ENCODE data around the gene ZCCHC14. TPM values are rescaled to one million over a fixed set of nuclear protein-coding genes. Genes with fewer than 3 reads are reported as not detected.
"Not testable (repeated sequence)": the region's sequence is repeated elsewhere in the genome, so short reads cannot be mapped to it uniquely, and the experiment has no call there.

Gene ZCCHC14
- total RNA-seq, 1 experiment from 2014 or later: 33.1 TPM

DNA sequence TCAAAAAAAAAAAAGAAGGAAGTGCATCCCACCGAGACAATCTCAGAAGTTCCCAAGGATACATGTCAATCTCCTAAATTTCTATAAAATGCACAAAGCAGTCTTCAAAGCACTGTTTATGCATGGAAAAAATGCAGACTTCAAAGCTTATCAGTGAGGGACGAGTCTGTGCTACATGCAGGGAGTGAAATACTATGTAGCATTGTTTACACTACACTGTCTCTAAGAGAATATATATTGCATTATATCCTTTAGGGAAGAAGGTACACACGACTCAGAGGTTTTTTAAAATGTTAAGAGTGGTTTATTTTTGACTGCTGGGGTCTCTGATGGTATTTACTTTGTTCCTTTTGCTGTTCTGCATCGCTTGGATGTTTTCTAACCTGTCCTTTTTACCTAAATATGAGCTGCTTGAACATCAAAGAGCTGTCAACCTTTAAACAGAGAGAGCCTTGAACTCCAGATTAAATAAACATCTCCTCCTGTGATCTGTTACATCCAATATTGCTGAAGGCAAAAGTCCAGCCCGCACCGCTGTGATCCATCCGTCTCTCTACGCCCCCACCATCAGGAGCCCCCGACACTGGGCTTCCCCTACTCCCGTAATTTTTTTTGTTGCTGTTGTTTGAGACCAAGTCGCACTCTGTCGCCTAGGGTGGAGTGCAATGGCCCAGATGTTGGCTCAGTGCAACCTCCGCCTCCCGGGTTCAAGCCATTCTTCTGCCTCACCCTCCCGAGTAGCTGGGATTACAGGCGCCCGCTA is 110.6 kb downstream of the ZCCHC14 start:
- DNase-seq: peak in 1 of 2 experiments; percentile 29
- TF ChIP-seq, protein P1, sequence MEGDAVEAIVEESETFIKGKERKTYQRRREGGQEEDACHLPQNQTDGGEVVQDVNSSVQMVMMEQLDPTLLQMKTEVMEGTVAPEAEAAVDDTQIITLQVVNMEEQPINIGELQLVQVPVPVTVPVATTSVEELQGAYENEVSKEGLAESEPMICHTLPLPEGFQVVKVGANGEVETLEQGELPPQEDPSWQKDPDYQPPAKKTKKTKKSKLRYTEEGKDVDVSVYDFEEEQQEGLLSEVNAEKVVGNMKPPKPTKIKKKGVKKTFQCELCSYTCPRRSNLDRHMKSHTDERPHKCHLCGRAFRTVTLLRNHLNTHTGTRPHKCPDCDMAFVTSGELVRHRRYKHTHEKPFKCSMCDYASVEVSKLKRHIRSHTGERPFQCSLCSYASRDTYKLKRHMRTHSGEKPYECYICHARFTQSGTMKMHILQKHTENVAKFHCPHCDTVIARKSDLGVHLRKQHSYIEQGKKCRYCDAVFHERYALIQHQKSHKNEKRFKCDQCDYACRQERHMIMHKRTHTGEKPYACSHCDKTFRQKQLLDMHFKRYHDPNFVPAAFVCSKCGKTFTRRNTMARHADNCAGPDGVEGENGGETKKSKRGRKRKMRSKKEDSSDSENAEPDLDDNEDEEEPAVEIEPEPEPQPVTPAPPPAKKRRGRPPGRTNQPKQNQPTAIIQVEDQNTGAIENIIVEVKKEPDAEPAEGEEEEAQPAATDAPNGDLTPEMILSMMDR (IDR thresholded peaks at IDR 0.05; ENCODE audit: insufficient read depth in 1 of 2, low read depth in 1 of 2, low read length in 1 of 2, severe bottlenecking in 1 of 2, unreplicated experiment in 1 of 2): no peak
- TSS peak; percentile 33 for BruUV-seq (replicated peaks)
- Histone ChIP-seq H3K27me3 (replicated peaks; ENCODE audit: control insufficient read depth, insufficient read depth, low read length) (no peaks in the 10 kb centered on the region), H3K36me3 (ENCODE audit: control insufficient read depth, insufficient read depth, low read length) (no peaks in the 10 kb centered on the region), H3K9me3 (no peaks in the 10 kb centered on the region), H3K4me3 (ENCODE audit: low read depth, low read length) (peak overlapping the region; percentile 90), H3K4me1 (peaks cover 46% of the 10 kb centered on the region)
- Mint-ChIP-seq H3K36me3 (ENCODE audit: insufficient read depth, unreplicated experiment) (peaks cover 59% of the 10 kb centered on the region), H3K27ac (ENCODE audit: unreplicated experiment) (peak overlapping the region; percentile 35), H3K4me3 (ENCODE audit: unreplicated experiment) (peak overlapping the region; percentile 82), H3K4me1 (ENCODE audit: low read depth, unreplicated experiment) (peaks cover 33% of the 10 kb centered on the region), H3K27me3 (ENCODE audit: insufficient read depth, unreplicated experiment) (peaks cover 2% of the 10 kb centered on the region), H3K9me3 (ENCODE audit: unreplicated experiment) (no peaks in the 10 kb centered on the region)
- ChIA-PET CTCF (interaction anchor here (0.6 to 3.4 kb wide), 4 partner anchors 12 to 1355 kb away, joined by 3 to 16 read pairs (median 7); partner anchors contain the start of gene C16orf95), POLR2A (interaction anchor here (0.5 to 2.8 kb wide), 2 partner anchors 14 to 65 kb away, joined by 4 to 38 read pairs; partner anchors contain the start of gene C16orf95)
- intact Hi-C loops (cut with micrococcal nuclease; ENCODE audit: unreplicated experiment): loop anchor here (2.0 to 10.0 kb wide), 3 partner anchors 65 to 827 kb away; partner anchors contain the start of genes BANP, C16orf95 and MTHFSD

DNA sequence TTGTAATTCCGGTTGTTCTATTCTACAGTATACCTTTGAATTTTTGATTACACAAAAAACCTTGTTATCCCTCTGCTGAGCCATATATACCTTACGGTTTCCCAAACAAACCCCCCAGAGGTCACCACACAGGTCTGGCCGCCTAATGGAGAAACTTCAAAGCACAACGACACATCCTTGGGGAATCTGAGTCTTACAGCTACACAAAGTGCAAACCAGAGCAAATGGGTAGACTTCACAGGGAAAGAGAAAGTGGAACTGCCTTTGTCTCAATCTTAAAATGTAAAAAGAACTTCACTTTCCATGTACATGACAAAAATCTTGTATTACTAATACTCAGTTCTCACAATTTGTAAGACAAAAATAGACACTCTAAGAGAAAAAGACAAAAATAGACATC is 111.9 kb downstream of the ZCCHC14 start:
- Mint-ChIP-seq H3K4me3 (ENCODE audit: unreplicated experiment) (peak overlapping the region; percentile 82), H3K27ac (ENCODE audit: unreplicated experiment) (peak overlapping the region; percentile 35), H3K36me3 (ENCODE audit: insufficient read depth, unreplicated experiment) (peaks cover 72% of the 10 kb centered on the region), H3K27me3 (ENCODE audit: insufficient read depth, unreplicated experiment) (peaks cover 2% of the 10 kb centered on the region), H3K4me1 (ENCODE audit: low read depth, unreplicated experiment) (peaks cover 26% of the 10 kb centered on the region), H3K9me3 (ENCODE audit: unreplicated experiment) (no peaks in the 10 kb centered on the region)
- H3K36me3 ChIP-seq (ENCODE audit: control insufficient read depth, insufficient read depth, low read length): no peaks in the 10 kb centered on the region
- DNase-seq: peak in 1 of 2 experiments; percentile 35
- ChIA-PET POLR2A (interaction anchor here (0.8 kb wide), 1 partner anchor 64 kb away, joined by 3 read pairs; the partner anchor contains the start of gene C16orf95), CTCF (interaction anchor here (1.8 to 3.4 kb wide), 3 partner anchors 11 to 64 kb away, joined by 6 to 16 read pairs (median 7); partner anchors contain the start of gene C16orf95)
- H3K27me3 ChIP-seq (replicated peaks; ENCODE audit: control insufficient read depth, insufficient read depth, low read length): no peaks in the 10 kb centered on the region
- no TSS peak for BruUV-seq (replicated peaks)
- peaks cover 45% of the 10 kb centered on the region for H3K4me1 ChIP-seq
- no peaks in the 10 kb centered on the region for H3K9me3 ChIP-seq
- H3K4me3 ChIP-seq (ENCODE audit: low read depth, low read length): no peak overlapping the region
- intact Hi-C loops (cut with micrococcal nuclease; ENCODE audit: unreplicated experiment): loop anchor here (5.0 to 10.0 kb wide), 2 partner anchors 571 to 826 kb away; partner anchors contain the start of genes BANP and MTHFSD
- TF ChIP-seq, protein P1 (IDR thresholded peaks at IDR 0.05; ENCODE audit: insufficient read depth in 1 of 2, low read depth in 1 of 2, low read length in 1 of 2, severe bottlenecking in 1 of 2, unreplicated experiment in 1 of 2): no peak

DNA sequence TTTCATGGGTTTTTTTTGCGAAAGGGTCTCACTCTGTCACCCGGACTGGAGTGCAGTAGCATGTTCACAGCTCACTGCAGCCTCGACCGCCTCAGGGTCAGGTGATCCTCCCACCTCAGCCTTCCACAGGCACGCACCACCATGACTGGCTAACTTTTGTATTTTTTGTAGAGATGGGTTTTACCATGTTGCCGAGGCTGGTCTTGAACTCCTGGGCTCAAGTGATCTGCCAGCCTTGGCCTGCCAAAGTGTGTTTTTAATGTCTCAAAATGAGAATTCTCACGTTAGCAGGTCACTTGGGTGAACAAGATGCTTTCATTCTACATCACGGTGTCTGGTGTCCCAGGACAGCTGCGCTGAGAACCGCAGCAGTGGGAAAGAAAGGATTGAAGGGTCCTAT is 112.4 kb downstream of the ZCCHC14 start:
- peaks cover 45% of the 10 kb centered on the region for H3K4me1 ChIP-seq

DNA sequence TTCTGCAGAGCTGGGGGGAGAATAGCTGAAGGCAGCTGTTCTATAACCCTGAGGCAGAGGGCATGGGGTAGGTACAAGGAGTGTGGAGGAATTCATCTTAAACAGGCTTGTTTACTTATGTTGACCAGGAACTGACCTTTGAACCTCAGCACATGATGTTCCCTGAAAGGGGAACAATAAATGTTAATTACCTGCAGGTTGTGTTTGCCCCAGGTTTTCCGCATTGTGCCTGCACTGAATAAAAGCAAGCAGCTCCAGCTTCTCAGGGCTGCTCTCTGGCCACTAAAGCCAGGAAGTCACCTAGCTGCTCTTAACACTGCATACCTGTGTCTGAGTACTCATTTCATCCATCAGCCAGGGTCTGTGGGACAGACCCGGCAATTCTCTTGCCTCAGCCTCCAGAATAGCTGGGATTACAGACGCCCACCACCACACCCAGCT is 113.5 kb downstream of the ZCCHC14 start:
- POLR2A ChIA-PET: interaction anchor here (0.6 kb wide), 1 partner anchor 9 kb away, joined by 3 read pairs; no protein-coding TSS in a partner anchor
- H3K27me3 ChIP-seq (replicated peaks; ENCODE audit: control insufficient read depth, insufficient read depth, low read length); H3K4me3 ChIP-seq (ENCODE audit: low read depth, low read length); H3K4me3 Mint-ChIP-seq (ENCODE audit: unreplicated experiment); intact Hi-C loops (cut with micrococcal nuclease; ENCODE audit: unreplicated experiment); H3K36me3 ChIP-seq (ENCODE audit: control insufficient read depth, insufficient read depth, low read length); H3K9me3 ChIP-seq; H3K9me3 Mint-ChIP-seq (ENCODE audit: unreplicated experiment); BruUV-seq (replicated peaks); H3K27me3 Mint-ChIP-seq (ENCODE audit: insufficient read depth, unreplicated experiment): not testable (repeated sequence)
- peaks cover 40% of the 10 kb centered on the region for H3K4me1 ChIP-seq
- H3K4me1 Mint-ChIP-seq (ENCODE audit: low read depth, unreplicated experiment): peaks cover 26% of the 10 kb centered on the region
- peaks cover 73% of the 10 kb centered on the region for H3K36me3 Mint-ChIP-seq (ENCODE audit: insufficient read depth, unreplicated experiment)
- peak overlapping the region; percentile 52 for H3K27ac Mint-ChIP-seq (ENCODE audit: unreplicated experiment)
- peak; percentile 76 to 88 for DNase-seq
- CTCF ChIA-PET: interaction anchor here (0.7 to 1.8 kb wide), 4 partner anchors 9 to 62 kb away, joined by 3 to 6 read pairs (median 3); partner anchors contain the start of gene C16orf95

More for the DNA sequence above, 112.4 kb downstream of the ZCCHC14 start:
- Mint-ChIP-seq H3K36me3 (ENCODE audit: insufficient read depth, unreplicated experiment) (peaks cover 77% of the 10 kb centered on the region), H3K9me3 (ENCODE audit: unreplicated experiment) (no peaks in the 10 kb centered on the region), H3K4me3 (ENCODE audit: unreplicated experiment) (peak overlapping the region; percentile 82), H3K4me1 (ENCODE audit: low read depth, unreplicated experiment) (peaks cover 26% of the 10 kb centered on the region), H3K27me3 (ENCODE audit: insufficient read depth, unreplicated experiment) (peaks cover 2% of the 10 kb centered on the region), H3K27ac (ENCODE audit: unreplicated experiment) (peak overlapping the region; percentile 35)
- Histone ChIP-seq H3K36me3 (ENCODE audit: control insufficient read depth, insufficient read depth, low read length) (no peaks in the 10 kb centered on the region), H3K9me3 (no peaks in the 10 kb centered on the region), H3K4me3 (ENCODE audit: low read depth, low read length) (no peak overlapping the region), H3K27me3 (replicated peaks; ENCODE audit: control insufficient read depth, insufficient read depth, low read length) (no peaks in the 10 kb centered on the region)
- BruUV-seq (replicated peaks): no TSS peak
- POLR2A ChIA-PET: interaction anchor here (0.8 kb wide), 1 partner anchor 63 kb away, joined by 3 read pairs; the partner anchor contains the start of gene C16orf95
- intact Hi-C loops (cut with micrococcal nuclease; ENCODE audit: unreplicated experiment): loop anchor here (5.0 to 10.0 kb wide), 2 partner anchors 572 to 826 kb away; partner anchors contain the start of genes BANP and MTHFSD
- DNase-seq: no peak
- CTCF ChIA-PET: interaction anchor here (1.8 to 2.1 kb wide), 2 partner anchors 11 to 63 kb away, joined by 6 to 7 read pairs; partner anchors contain the start of gene C16orf95
- TF ChIP-seq, protein P1 (IDR thresholded peaks at IDR 0.05; ENCODE audit: insufficient read depth in 1 of 2, low read depth in 1 of 2, low read length in 1 of 2, severe bottlenecking in 1 of 2, unreplicated experiment in 1 of 2): no peak

Data from Caco-2 (cell line).